Measurements from ENCODE around the gene IFT122.

IFT122 gene

GRCh38 chr3:129555153-129555550, 115.1 kb downstream of the IFT122 start:
- H3K27me3 ChIP-seq (ENCODE audit: insufficient read depth, poor library complexity, severe bottlenecking) = no peaks in the 10 kb centered on the region
- DNase-seq (ENCODE audit: low spot score) (no peak), ATAC-seq (ENCODE audit: low read depth) (no peak)
- no peaks in the 10 kb centered on the region for H3K9me3 ChIP-seq (ENCODE audit: severe bottlenecking)
- TF ChIP-seq CTCF (IDR thresholded peaks at IDR 0.05; ENCODE audit: poor library complexity, severe bottlenecking) = no peak
- no peaks in the 10 kb centered on the region for H3K36me3 ChIP-seq (ENCODE audit: low read depth)
- H3K27ac ChIP-seq (ENCODE audit: poor library complexity, severe bottlenecking) = no peak overlapping the region
- no peaks in the 10 kb centered on the region for H3K4me1 ChIP-seq (ENCODE audit: insufficient read depth, poor library complexity, severe bottlenecking)
- no peak overlapping the region for H3K4me3 ChIP-seq (ENCODE audit: severe bottlenecking)

GRCh38 chr3:129555616-129556357, 115.8 kb downstream of the IFT122 start:
- Histone ChIP-seq H3K36me3 (ENCODE audit: low read depth) (no peaks in the 10 kb centered on the region), H3K4me3 (ENCODE audit: severe bottlenecking) (no peak overlapping the region), H3K27me3 (ENCODE audit: insufficient read depth, poor library complexity, severe bottlenecking) (no peaks in the 10 kb centered on the region), H3K4me1 (ENCODE audit: insufficient read depth, poor library complexity, severe bottlenecking) (no peaks in the 10 kb centered on the region), H3K9me3 (ENCODE audit: severe bottlenecking) (no peaks in the 10 kb centered on the region), H3K27ac (ENCODE audit: poor library complexity, severe bottlenecking) (no peak overlapping the region)
- no peak for TF ChIP-seq CTCF (IDR thresholded peaks at IDR 0.05; ENCODE audit: poor library complexity, severe bottlenecking)
- DNase-seq (ENCODE audit: low spot score) = no peak
- ATAC-seq (ENCODE audit: low read depth) = no peak

GRCh38 chr3:129556358-129556695, 116.3 kb downstream of the IFT122 start:
- Histone ChIP-seq H3K9me3 (ENCODE audit: severe bottlenecking) (no peaks in the 10 kb centered on the region), H3K4me1 (ENCODE audit: insufficient read depth, poor library complexity, severe bottlenecking) (no peaks in the 10 kb centered on the region), H3K4me3 (ENCODE audit: severe bottlenecking) (no peak overlapping the region), H3K36me3 (ENCODE audit: low read depth) (no peaks in the 10 kb centered on the region), H3K27ac (ENCODE audit: poor library complexity, severe bottlenecking) (no peak overlapping the region), H3K27me3 (ENCODE audit: insufficient read depth, poor library complexity, severe bottlenecking) (no peaks in the 10 kb centered on the region)
- ATAC-seq (ENCODE audit: low read depth) (no peak), DNase-seq (ENCODE audit: low spot score) (no peak)
- TF ChIP-seq CTCF (IDR thresholded peaks at IDR 0.05; ENCODE audit: poor library complexity, severe bottlenecking) = no peak

- H3K36me3 ChIP-seq (ENCODE audit: low read depth) = no peaks in the 10 kb centered on the region
- H3K4me3 ChIP-seq (ENCODE audit: severe bottlenecking) = no peak overlapping the region
- DNase-seq (ENCODE audit: low spot score) = no peak
- no peaks in the 10 kb centered on the region for H3K4me1 ChIP-seq (ENCODE audit: insufficient read depth, poor library complexity, severe bottlenecking)
- H3K9me3 ChIP-seq (ENCODE audit: severe bottlenecking) = no peaks in the 10 kb centered on the region
- no peaks in the 10 kb centered on the region for H3K27me3 ChIP-seq (ENCODE audit: insufficient read depth, poor library complexity, severe bottlenecking)
- no peak for ATAC-seq (ENCODE audit: low read depth)
- no peak for TF ChIP-seq CTCF (IDR thresholded peaks at IDR 0.05; ENCODE audit: poor library complexity, severe bottlenecking)
- no peak overlapping the region for H3K27ac ChIP-seq (ENCODE audit: poor library complexity, severe bottlenecking)
These were observed 117.0 kb downstream of the IFT122 start for GRCh38 chr3:129556890-129557547.

GRCh38 chr3:129557548-129557894, 117.5 kb downstream of the IFT122 start:
- no peak overlapping the region for H3K4me3 ChIP-seq (ENCODE audit: severe bottlenecking)
- no peak for ATAC-seq (ENCODE audit: low read depth)
- no peaks in the 10 kb centered on the region for H3K9me3 ChIP-seq (ENCODE audit: severe bottlenecking)
- no peak overlapping the region for H3K27ac ChIP-seq (ENCODE audit: poor library complexity, severe bottlenecking)
- DNase-seq (ENCODE audit: low spot score) = no peak
- H3K36me3 ChIP-seq (ENCODE audit: low read depth) = no peaks in the 10 kb centered on the region
- no peaks in the 10 kb centered on the region for H3K4me1 ChIP-seq (ENCODE audit: insufficient read depth, poor library complexity, severe bottlenecking)
- TF ChIP-seq CTCF (IDR thresholded peaks at IDR 0.05; ENCODE audit: poor library complexity, severe bottlenecking) = no peak
- H3K27me3 ChIP-seq (ENCODE audit: insufficient read depth, poor library complexity, severe bottlenecking) = no peaks in the 10 kb centered on the region

Data from RWPE2 (cell line).